Sigmoid colon (tissue), 7 donors: ENCODE results near the gene CAMSAP3. TPM values are rescaled to one million over a fixed set of nuclear protein-coding genes. Genes with fewer than 3 reads are reported as not detected.

Source experiments
- DNase-seq: peaks from one replicate; pipeline ENCODE4 v3.0.0-alpha.2; 2019
- H3K27ac ChIP-seq, 4 donors: fragments of 200-600 bp; sonication (generic); one replicate each; pipeline ENCODE4 v1.5.1; 2016 to 2019; ENCODE audit warnings: mild to moderate bottlenecking in 1 of 4
- H3K27me3 ChIP-seq, 3 donors: fragments of 200-600 bp; sonication (generic); one replicate each; pipeline ENCODE4 v1.5.1; 2019; ENCODE audit warnings: mild to moderate bottlenecking in 1 of 3
- H3K36me3 ChIP-seq, 4 donors: fragments of 200-600 bp; sonication (generic); one replicate each; pipeline ENCODE4 v1.5.1; 2016 to 2019
- H3K4me1 ChIP-seq, 4 donors: fragments of 200-600 bp; sonication (generic); one replicate each; pipeline ENCODE4 v1.5.1; 2017 to 2019
- H3K4me3 ChIP-seq, 4 donors: fragments of 200-600 bp; sonication (generic); one replicate each; pipeline ENCODE4 v1.5.1; 2017 to 2019; ENCODE audit warnings: mild to moderate bottlenecking in 2 of 4, moderate library complexity in 1 of 4
- H3K9me3 ChIP-seq, 4 donors: fragments of 200-600 bp in 3 of 4; sonication (generic) in 3 of 4; one replicate each; pipeline versions ENCODE4 v1.5.1 to v1.6.1; 2013 to 2019
- CTCF ChIP-seq, 4 experiments: fragments of 450-650 bp in 3 of 4; fragments of 200-600 bp in 1 of 4; IDR thresholded peaks; one replicate each; pipeline ENCODE4 v1.5.1; 2016 to 2019; ENCODE audit warnings: antibody characterized with exemption in 4 of 4, mild to moderate bottlenecking in 3 of 4, moderate library complexity in 2 of 4
- EP300 ChIP-seq, 4 donors: sonication (generic); formaldehyde crosslinking; IDR thresholded peaks; one replicate each; pipeline ENCODE4 v1.6.1; 2017; ENCODE audit warnings: antibody characterized with exemption in 4 of 4
- POLR2A ChIP-seq, 2 donors: fragments of 450-650 bp; IDR thresholded peaks; one replicate each; pipeline ENCODE4 v1.6.1; 2016; ENCODE audit warnings: antibody characterized with exemption in 2 of 2, mild to moderate bottlenecking in 2 of 2, moderate library complexity in 2 of 2
- POLR2AphosphoS5 ChIP-seq, 4 donors: sonication (generic); formaldehyde crosslinking; IDR thresholded peaks; one replicate each; pipeline ENCODE4 v1.6.1; 2017; ENCODE audit warnings: antibody characterized with exemption in 4 of 4
- WGBS, 2 donors: extraction: QIAGEN DNeasy Blood & Tissue Kit; methylation state at CpG; one replicate each; pipeline ENCODE4 v1.1.7; 2013; 5-methylcytosine and 5-hydroxymethylcytosine counted together
- intact Hi-C: fragments of 100-400 bp; cut with DNase I; formaldehyde crosslinking; loops from one replicate; pipeline ENCODE4 v1.15.1; 2023
- polyA plus RNA-seq, 3 donors: library from polyadenylated mRNA; stranded (reverse); fragments of 200-250 nt; gene quantifications; one replicate each; pipeline ENCODE4 v1.2.3, GENCODE V29; 2013
- total RNA-seq, 4 donors: library from RNA; depleted of rRNA; stranded (reverse); fragments of >200 nt; gene quantifications; one replicate each; pipeline ENCODE4 v1.1.0, GENCODE V29; 2016
- donor health status: healthy with polysubstance abuse.
- donor health status: Bipolar disorder and iron deficiency.
- donor health status: healthy.

Gene CAMSAP3
- total and polyA plus RNA-seq, 7 donors, result under 0.01 to 37.2 (median 7.9) TPM; not detected in 1

GRCh38 chr19:7652061-7652641 lies 56.5 kb downstream of the CAMSAP3 start:
- Histone ChIP-seq H3K4me3 (peak overlapping the region in 2 of 4 donors; percentile 28 to 30), H3K27ac (peak overlapping the region in 1 of 4 donors; percentile 35), H3K27me3 (peaks cover 0 to 12% (median 0%) of the 10 kb centered on the region in 3 donors), H3K4me1 (peaks cover 0 to 8% (median 4%) of the 10 kb centered on the region in 4 donors), H3K9me3 (no peaks in the 10 kb centered on the region), H3K36me3 (no peaks in the 10 kb centered on the region)
- DNase-seq, result peak; percentile 90
- WGBS, 2 donors, result 4 to 5% methylated on average over 28 of the region's 28 CpGs
- TF ChIP-seq POLR2AphosphoS5 (IDR thresholded peaks at IDR 0.05), result peak in 1 of 4 donors; percentile 46
- TF ChIP-seq CTCF (IDR thresholded peaks at IDR 0.05), result peak; percentile 88 to 96 (median 92)
- TF ChIP-seq POLR2A (IDR thresholded peaks at IDR 0.05), result no peak
- no peak for TF ChIP-seq EP300 (IDR thresholded peaks at IDR 0.05)
- intact Hi-C loops, result loop anchor here (1.0 to 2.0 kb wide), 2 partner anchors 28 to 149 kb away; partner anchors contain the start of gene TRAPPC5

- peaks cover 0 to 10% (median 0%) of the 10 kb centered on the region in 3 donors for H3K27me3 ChIP-seq
- H3K36me3 ChIP-seq, result no peaks in the 10 kb centered on the region
- no peaks in the 10 kb centered on the region for H3K9me3 ChIP-seq
- TF ChIP-seq EP300 (IDR thresholded peaks at IDR 0.05), result no peak
- TF ChIP-seq POLR2AphosphoS5 (IDR thresholded peaks at IDR 0.05), result no peak
- no peak for TF ChIP-seq POLR2A (IDR thresholded peaks at IDR 0.05)
- TF ChIP-seq CTCF (IDR thresholded peaks at IDR 0.05), result no peak
- no peak for DNase-seq
- intact Hi-C loops, result no loop called here
- no peak overlapping the region for H3K4me3 ChIP-seq
- WGBS, 2 donors, result 75 to 81% methylated on average over 8 of the region's 8 CpGs
- H3K4me1 ChIP-seq, result peaks cover 0 to 8% (median 4%) of the 10 kb centered on the region in 4 donors
- H3K27ac ChIP-seq, result no peak overlapping the region
Observed at GRCh38 chr19:7654401-7654800, 58.7 kb downstream of the CAMSAP3 start.

GRCh38 chr19:7655581-7655980 lies 59.9 kb downstream of the CAMSAP3 start:
- H3K36me3 ChIP-seq, result no peaks in the 10 kb centered on the region
- no peaks in the 10 kb centered on the region for H3K9me3 ChIP-seq
- peaks cover 0 to 8% (median 4%) of the 10 kb centered on the region in 4 donors for H3K4me1 ChIP-seq
- H3K4me3 ChIP-seq, result no peak overlapping the region
- TF ChIP-seq EP300 (IDR thresholded peaks at IDR 0.05), result no peak
- H3K27me3 ChIP-seq, result peaks cover 0 to 4% (median 0%) of the 10 kb centered on the region in 3 donors
- intact Hi-C loops, result no loop called here
- WGBS, 2 donors, result 70 to 73% methylated on average over 8 of the region's 8 CpGs
- DNase-seq, result no peak
- H3K27ac ChIP-seq, result no peak overlapping the region

GRCh38 chr19:7657131-7657751 lies 61.6 kb downstream of the CAMSAP3 start:
- Histone ChIP-seq H3K27ac (no peak overlapping the region), H3K36me3 (no peaks in the 10 kb centered on the region), H3K9me3 (no peaks in the 10 kb centered on the region), H3K27me3 (no peaks in the 10 kb centered on the region), H3K4me3 (no peak overlapping the region), H3K4me1 (peaks cover 0 to 3% (median 3%) of the 10 kb centered on the region in 4 donors)
- intact Hi-C loops, result no loop called here
- TF ChIP-seq POLR2A (IDR thresholded peaks at IDR 0.05), result no peak
- no peak for TF ChIP-seq EP300 (IDR thresholded peaks at IDR 0.05)
- no peak for TF ChIP-seq POLR2AphosphoS5 (IDR thresholded peaks at IDR 0.05)
- TF ChIP-seq CTCF (IDR thresholded peaks at IDR 0.05), result no peak
- WGBS, 2 donors, result 24 to 43% methylated on average over 14 of the region's 14 CpGs
- no peak for DNase-seq

GRCh38 chr19:7658219-7658686 lies 62.6 kb downstream of the CAMSAP3 start:
- Histone ChIP-seq H3K27ac (no peak overlapping the region), H3K36me3 (no peaks in the 10 kb centered on the region), H3K27me3 (peaks cover 0 to 7% (median 6%) of the 10 kb centered on the region in 3 donors), H3K4me3 (no peak overlapping the region), H3K9me3 (no peaks in the 10 kb centered on the region), H3K4me1 (no peaks in the 10 kb centered on the region)
- 29 to 50% methylated on average over 9 of the region's 9 CpGs for WGBS, 2 donors
- TF ChIP-seq CTCF (IDR thresholded peaks at IDR 0.05), result no peak
- no peak for DNase-seq
- intact Hi-C loops, result no loop called here
